ENCODE results near the gene GID4.

Gene GID4

DNA sequence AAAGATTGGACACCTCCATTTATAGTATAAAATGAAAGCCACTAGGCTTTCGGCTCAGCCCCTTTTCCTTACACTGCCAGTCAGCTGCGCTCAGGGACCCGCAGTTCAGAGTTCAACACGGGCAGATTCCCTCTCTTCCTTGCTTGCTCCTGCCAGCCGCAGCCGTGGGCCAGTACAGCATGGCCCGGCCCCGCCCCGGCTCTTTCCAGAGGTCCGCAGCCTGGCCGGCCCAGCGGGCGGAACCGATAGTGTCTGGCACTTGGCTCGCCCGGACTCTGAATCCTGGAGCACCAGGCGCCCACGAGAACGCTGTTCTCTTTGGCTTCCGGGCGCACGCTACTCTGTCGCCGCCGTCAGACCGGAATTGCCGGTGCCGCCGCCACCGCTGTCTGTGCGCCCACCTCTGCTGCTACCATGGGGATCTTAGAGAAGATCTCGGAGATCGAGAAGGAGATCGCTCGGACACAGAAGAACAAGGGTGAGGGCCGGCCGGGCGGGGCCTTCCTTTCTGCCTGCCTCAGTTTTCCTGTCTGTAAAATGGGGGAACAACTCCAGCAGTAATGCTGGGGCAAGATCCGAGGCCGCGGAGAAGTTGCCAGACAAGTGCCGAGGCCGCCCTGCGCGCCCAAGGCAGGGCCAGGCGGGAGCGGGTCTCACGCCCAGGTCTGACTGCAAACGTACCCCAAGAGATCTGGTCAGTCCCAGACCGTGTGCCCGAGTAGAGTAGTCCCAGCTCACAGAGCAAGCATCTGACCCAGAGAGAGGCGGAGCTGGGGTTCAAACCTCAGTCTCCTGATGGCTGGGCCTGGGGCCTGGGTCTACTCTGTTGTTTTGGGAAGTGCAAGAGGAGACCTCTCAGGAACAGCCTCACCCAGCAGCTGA is 48.6 kb downstream of the GID4 start, which contains the start of gene DRG2:
Gene DRG2 (plus strand): TSS at position 339 of the 882 bp plus-strand sequence. CDS start 76 bp downstream, at position 415.
- intact Hi-C loops (cut with DNase I) = loop anchor here (5.0 to 10.0 kb wide), 2 partner anchors 53 to 94 kb away; partner anchors contain the start of genes ALKBH5, ATPAF2 and GID4
- DNase-seq = peak; percentile 84 to 98 (median 90)

DNA sequence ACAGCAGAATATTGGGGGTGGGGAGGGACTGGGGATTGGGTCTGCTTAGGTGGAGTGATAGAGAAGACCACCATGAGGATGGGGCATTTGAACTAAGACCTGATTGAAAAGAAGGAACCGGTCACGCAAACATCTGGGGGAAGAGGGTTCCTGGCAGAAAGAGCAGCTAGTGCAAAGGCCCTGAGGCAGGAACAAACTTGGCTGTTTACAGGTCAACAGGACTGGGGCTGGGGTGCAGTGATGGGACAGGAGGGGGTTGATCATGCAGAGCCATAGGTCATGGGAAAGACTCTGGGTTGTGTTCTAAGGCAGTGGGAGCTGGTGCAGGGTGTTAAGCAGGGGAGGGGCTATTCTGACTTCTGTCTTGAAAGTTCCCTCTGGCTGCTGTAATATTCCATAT is 50.4 kb downstream of the GID4 start:
- intact Hi-C loops (cut with DNase I) = loop anchor here (5.0 to 10.0 kb wide), 2 partner anchors 55 to 93 kb away; partner anchors contain the start of genes ALKBH5, ATPAF2 and GID4
- DNase-seq = peak in 3 of 10 donors; percentile 1 to 36 (median 12)

DNA sequence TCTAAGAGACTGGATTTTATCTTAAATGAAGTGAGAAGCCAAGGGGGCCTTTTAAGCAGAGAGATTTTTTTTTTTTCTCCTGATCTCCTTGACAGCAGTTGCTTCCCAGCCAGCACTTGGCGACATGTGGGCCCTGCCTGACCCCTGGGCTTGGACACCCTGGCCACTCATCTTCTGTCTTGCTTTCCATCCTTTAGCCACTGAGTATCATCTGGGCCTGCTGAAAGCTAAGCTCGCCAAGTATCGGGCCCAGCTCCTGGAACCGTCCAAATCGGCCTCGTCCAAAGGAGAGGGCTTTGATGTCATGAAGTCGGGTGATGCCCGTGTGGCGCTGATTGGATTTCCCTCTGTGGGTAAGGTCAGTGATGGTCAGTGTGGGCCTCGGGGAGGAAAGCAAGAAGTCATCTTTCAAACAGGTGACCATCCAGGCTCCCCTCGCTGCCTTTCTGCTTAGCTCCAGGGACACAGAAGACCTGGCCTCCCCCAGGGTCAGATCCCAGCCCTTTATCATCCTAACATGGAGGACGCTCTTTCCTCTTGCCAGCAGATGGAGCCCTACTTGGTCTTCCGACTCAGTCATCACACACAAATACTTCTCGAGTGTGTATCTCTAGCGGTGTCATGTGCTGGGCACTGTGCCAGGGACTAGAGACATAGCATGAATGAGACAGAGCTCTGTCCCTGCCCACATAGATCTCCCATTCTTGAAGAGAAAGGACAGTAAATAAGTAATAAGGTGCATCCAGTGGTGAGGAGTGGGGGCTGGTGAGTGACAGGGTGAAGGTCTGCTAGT is 54.6 kb downstream of the GID4 start:
- intact Hi-C loops (cut with DNase I) = no loop called here
- DNase-seq = peak in 4 of 10 donors; percentile 21 to 75 (median 54)

DNA sequence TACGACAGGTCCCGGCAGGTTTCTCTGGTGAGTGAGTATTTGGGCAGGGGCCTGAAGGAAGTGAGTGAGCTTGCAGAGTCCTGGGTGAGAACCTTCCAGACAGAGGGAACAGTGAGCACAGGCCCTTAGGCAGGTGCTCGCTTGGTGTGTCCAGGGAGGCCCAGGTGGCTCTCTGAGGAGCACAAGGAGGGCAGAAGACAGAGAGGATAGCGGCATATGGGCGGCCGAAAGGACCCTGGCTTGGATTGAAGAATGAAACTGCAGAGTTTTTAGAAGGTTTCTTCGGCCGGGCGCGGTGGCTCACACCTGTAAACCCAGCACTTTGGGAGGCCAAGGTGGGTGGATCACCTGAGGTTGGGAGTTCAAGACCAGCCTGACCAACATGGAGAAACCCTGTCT is 55.2 kb downstream of the GID4 start:
- peak in 1 of 10 donors; percentile 52 for DNase-seq
- intact Hi-C loops (cut with DNase I) = no loop called here

DNA sequence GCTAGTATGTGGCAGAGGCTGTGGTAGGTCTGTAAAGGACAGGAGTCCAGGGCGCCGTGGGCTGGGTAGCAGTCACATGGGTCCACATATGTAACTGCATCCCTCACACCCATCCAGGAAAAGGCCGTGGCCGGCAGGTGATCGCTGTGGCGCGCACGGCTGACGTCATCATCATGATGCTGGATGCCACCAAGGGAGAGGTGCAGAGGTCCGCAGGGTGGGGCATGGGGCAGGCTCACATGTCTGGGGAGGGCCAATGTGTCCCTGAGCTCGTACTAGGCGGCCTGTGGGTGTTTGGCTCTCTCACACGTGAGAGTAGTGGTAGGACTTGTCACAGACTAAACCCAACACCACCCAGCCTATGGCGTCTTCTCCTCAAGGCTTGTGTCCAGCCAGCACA is 60.3 kb downstream of the GID4 start:
- intact Hi-C loops (cut with DNase I) = no loop called here
- DNase-seq = no peak

DNA sequence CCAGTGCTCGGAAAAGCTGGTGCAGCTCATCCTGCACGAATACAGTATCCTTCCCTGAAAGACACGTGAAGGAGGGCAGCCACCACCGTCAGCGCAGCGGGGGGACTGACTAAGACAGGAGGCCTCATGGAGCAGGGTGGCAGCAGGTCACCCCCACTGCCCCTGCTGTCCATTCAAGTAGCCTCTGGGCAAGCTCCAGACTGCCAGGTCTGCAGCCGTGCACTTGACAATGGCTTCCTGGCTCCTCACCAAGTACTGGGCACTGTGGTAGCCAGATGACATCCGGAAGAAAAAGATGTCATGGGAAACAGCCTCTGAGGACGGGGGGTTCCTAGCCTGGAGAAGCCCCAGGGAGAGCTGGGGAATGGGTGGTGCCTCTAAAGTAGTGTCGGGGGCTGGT is 61.4 kb downstream of the GID4 start:
- no peak for DNase-seq
- intact Hi-C loops (cut with DNase I) = no loop called here

DNA sequence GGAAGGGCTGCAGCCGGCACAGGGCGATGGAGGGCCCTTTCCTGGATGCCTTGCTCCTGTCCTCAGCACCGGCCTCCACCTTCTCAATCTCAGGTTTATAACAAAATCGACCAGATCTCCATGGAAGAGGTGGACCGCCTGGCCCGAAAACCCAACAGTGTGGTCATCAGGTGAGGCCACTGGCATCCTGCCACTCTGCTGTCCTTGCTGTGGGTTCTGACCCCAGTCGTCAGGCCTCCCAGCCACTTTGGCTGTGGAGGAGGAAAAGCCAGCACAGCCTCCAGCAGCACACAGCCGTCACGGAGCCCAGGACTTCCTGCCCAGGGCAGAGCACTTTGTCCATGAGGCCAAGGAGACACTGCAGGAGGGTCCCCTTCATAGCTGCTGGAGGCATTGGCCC is 62.6 kb downstream of the GID4 start:
- DNase-seq = no peak
- intact Hi-C loops (cut with DNase I) = no loop called here

DNA sequence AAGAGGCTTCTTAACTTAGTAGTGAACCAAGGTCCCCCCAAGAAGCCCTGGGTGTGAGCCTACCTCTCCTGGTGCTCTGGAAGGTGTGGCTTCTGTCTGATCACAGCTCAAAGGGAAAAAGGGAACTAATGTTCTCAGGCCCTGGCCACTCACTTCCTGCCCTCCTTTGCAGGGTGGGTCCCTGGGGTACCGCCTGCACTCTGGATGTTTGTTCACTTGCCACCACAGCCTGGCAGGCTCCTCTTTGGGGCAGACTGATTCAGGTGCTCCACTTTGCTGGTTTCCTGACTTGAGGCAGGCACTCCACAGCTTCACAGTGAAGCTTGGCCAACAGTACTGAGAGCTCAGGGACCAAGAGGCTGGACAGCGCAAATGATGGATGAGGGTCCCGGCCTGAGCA is 63.4 kb downstream of the GID4 start:
- intact Hi-C loops (cut with DNase I) = no loop called here
- peak in 1 of 10 donors; percentile 62 for DNase-seq

DNA sequence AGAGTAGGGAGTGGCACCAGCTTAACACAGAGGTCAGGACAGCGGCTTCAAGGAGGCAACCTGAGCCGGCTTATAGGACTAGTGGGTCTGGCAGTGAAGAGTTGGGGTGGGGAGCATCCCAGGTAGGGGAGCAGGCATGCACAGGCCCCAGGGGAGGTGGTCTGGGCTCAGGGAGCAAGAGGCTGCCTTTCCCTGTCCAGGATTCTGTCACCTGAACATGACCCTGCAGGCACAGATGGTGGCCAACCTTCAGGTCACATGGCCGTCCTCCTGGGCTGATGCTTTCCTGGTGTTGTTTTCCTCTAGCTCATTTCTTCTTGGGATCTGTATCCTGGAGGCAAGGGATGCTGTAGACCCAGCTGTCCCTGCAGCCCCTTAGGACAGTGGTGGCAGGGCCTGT is 65.8 kb downstream of the GID4 start:
- DNase-seq = no peak
- intact Hi-C loops (cut with DNase I) = no loop called here

DNA sequence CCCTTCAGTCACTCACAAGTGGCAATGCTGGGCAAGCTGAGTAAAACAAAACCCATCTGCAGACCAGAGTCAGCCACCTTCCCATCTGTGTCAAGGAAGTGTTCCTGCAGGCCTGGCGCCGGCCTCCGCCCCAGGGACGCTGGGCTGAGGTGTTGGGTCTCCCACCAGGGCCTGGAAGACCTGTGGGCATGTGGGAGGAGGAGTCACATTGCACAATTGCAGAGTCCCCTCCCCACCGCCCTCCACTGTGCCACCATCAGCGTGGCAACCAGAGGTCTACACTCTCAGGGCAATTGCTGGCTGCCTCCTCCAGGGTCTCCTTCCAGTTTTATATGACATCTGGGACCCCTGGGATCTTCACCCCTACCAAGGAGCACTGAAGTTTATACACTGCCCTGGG is 66.4 kb downstream of the GID4 start:
- DNase-seq = peak in 1 of 10 donors; percentile 68
- intact Hi-C loops (cut with DNase I) = no loop called here

DNA sequence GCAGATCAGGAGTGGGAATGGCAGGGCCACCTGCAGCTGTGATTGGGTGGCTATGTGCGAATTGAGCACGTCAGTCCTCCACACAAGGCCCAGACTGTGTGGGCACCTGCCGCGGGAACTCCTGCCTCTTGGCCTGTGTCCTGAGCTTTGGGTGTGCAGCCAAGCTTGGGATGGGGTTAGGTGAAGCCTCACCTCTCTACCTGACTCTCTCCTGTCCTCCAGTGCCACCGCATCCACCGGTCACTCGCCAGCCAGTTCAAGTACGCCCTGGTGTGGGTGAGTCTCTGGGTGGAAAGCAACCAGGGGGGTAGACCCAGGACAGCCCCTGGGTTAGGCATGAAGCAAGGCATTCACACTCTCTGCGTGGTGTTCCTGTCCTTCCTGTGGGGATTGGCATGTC is 67.0 kb downstream of the GID4 start:
- intact Hi-C loops (cut with DNase I) = no loop called here
- DNase-seq = no peak

DNA sequence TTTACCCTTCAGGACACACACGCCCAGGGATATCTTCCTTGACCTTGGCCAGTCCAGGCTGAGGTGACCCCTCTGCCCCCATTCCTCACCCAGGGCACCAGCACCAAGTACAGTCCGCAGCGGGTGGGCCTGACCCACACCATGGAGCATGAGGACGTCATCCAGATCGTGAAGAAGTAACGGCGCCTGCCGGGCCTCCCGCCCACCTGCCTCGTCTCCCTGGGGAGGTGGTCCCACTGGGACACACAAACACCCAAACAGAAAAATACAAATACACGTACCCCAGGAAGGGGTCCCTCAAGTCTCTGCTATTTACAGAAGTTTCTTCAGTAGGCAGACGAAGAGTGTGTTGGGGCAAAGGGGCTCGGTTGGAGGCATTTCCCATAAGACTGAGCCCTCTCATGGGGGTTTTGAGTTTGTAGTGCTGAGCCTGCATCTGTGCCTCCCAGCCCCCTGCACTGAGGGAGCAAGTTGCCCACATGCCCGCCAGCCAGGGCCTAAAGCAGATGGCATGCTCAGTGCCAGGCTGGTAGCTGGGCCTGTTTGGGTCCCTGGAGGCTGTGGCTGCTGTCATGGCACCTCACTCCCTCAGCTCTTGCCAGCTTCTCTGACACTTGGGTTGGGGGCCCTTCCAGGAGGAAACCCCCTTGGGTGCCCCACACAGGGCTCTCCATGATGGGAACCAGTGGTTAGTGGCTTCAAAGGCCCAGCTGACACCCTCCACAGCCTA is 68.0 kb downstream of the GID4 start:
- intact Hi-C loops (cut with DNase I) = no loop called here

DNA sequence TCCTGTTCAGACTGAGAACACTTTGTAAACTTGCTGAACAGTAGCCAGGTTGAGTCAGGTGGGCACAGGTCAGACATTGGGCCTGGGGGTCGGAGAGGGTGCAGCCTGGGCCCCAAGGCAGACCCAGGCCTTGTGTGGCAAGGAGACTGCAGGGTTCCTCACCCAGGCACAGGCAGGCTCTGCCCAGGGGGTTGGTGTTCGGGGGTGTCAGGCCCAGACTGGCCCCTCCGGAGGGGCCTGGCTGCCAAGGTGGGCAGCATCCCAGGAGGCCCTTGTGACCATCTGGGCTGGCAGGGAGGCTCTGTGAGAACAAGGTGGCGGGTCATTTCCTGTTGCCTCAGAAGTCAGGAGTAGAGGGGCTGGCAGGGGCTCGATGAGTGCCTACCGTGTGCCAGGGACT is 68.8 kb downstream of the GID4 start:
- intact Hi-C loops (cut with DNase I) = no loop called here
- DNase-seq = no peak

More for the DNA sequence above, 68.0 kb downstream of the GID4 start:
- DNase-seq = no peak

DNA sequence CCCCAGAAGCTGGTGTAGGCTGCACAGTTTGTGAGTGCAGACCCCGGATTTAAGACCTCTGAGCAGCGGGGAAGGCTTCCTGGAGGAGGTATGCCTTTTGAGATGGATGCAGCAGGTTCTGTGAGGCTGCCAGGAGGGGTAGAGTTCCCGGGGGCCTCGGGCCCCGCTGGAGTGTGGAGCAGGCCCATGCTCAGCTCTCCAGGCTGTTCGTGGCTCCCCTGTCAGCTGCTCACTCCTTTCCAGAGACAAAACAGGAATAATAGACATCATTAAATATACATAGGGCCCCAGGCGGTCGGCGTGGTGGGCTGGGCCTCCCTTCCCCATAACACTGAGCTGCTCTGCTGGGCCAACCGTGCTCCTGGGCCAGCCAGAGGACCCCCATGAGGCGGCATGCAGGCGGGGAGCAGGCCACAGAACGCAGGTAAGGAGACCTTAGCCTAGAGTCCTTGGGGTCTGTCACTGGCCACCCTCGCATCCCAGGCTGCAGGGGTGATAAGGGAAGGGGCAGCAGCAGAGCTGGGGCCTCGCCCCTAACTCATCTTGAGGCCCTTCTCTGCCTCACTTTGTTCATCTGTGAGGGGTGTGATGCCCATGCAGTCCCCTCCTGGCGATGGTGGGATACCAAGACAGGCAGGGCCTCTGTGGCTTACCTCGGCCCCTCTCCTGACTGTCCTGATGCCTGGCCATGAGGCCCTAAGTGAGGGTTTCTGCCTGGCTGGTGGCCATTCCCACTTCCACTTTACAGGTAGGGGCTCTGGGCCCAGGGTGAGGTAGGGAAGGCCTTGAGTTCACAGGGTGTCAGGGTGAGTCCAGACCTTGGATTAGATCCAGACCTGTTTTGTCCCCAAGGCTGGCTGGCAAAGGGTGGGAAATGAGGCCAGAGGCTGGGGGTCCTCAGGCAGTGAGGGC is 69.4 kb downstream of the GID4 start, which contains the start of gene MYO15A:
Gene MYO15A (plus strand): TSS at position 356 of the 912 bp plus-strand sequence. CDS start 10,045 bp downstream, outside the sequence.
- no peak for DNase-seq
- intact Hi-C loops (cut with DNase I) = no loop called here

DNA sequence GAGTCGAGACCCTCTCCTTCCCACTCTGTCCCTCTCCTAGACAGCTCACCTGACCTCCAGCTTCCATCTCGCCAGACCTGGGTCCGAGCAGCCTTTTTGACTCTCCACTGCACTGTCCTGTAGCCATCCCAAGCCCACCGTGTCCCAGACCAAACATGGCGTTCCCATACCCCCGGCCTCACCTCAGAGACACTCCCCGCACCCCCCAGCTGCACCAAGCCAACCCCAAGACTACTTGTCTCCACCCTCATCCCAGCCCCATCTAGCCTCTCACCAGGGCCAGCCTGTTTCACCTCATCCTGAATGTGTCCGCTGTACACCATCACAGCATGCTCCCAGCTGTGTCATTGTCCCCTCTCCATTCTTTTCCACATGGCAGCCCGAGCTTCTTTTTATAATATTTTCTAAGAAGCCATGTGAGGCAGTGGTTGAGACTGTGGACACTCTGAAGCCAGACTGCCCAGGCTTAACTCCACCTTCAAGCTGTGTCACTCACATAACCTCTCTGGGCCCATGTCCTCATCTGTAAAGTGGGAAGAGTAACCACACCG is 70.8 kb downstream of the GID4 start:
- DNase-seq = no peak
- intact Hi-C loops (cut with DNase I) = no loop called here

DNA sequence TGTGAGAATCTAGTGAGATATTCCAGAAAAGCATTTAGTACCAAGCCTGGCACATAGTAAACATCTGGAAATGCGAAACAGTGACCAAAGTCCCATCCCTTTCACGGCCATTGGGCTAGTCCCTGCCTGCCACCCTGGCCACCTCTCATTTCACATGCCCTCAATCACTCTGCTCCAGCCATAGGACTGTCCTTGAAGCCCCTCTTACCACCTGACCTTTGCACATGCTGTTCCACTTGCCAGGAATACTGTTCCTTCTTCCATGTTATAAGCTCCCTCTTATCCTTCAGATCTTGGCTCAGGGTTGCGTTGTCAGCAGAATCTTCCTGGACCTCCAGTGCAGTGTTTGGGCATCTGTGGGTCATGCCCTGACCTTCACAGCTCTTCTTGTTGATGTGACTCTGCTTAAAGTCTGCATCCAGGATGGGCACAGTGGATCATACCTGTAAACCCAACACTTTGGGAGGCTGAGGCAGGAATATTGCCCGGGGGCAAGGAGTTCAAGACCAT is 71.5 kb downstream of the GID4 start:
- intact Hi-C loops (cut with DNase I) = no loop called here
- no peak for DNase-seq

DNA sequence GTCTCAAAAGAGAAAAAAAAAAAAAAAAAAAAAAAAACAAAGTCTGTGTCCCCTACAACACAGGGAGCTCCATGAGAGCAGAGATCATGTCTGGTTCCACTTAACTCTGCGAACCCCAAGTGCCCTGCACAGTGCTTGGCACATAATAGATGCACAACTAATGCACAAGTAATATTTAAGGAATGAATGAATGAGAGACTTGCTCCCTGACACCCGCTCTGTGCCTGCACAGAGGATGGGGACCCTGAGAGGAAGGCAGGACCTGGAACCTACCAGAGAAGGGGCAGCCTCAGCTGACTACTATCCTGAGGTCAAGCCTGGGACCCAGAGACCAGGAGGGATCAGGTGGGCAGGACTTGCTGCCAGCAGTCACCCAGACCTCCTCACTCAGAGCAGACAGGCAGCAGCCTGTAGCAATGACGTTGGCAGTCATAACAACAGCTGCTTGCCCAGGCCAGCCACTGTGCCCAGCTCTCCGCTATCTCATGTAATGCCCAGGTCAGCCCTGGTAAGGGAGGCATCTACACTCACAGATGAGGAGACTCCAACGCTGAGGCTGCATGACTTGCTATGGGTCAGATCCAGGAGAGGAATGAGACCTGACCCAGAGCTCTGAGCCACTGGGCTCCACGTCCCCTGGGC is 72.2 kb downstream of the GID4 start:
- DNase-seq = no peak
- intact Hi-C loops (cut with DNase I) = no loop called here

DNA sequence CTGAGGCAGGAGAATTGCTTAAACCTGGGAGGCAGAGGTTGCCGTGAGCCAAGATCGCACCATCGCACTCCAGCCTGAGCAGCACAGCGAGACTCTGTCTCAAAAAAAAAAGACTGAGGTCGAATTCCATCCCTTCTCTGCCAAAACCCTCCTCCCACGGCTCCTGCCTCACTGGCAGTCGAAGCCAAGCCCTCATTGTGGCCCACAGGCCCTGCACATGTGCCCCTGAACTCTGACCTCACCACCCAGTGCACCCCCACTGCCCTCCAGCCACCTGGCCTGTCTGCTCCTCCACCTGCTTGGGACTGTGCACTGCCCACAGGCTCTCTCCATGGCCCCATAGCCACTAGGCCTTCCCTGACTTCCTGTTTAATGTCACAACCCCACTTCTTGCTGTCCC is 76.3 kb downstream of the GID4 start:
- intact Hi-C loops (cut with DNase I) = no loop called here
- DNase-seq = no peak
